ENCODE measurements around the gene ZCCHC10.

DNA sequence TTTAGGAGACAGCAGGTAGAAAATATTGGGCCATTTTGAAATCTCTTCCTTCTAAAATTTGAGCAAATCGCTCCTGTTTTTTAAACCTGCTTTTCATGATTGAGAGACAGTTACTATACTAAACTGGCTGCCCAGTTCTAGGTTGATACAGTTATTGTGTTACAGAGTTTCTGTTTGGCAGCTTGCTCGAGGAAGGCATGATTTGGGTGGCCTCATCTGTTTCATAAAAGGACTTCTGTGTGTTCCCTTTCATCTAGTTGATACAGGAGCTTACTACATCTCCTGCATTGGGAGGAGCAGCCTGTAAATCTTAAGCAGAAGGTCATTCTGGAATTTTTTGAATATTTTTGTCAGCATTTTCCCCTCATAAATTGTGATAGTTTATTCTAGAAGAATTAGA, 39.7 kb upstream of the ZCCHC10 start:
- TF ChIP-seq ZC3H10 (CRISPR knock-in tag; IDR thresholded peaks at IDR 0.05) (no peak), BACH2 (CRISPR knock-in tag; IDR thresholded peaks at IDR 0.05; ENCODE audit: borderline replicate concordance) (no peak), ARNTL (CRISPR knock-in tag; IDR thresholded peaks at IDR 0.05; ENCODE audit: borderline replicate concordance, low read depth) (no peak), ZFP3 (CRISPR knock-in tag; IDR thresholded peaks at IDR 0.05) (no peak), RARB (CRISPR knock-in tag; IDR thresholded peaks at IDR 0.05) (no peak), ZNF8 (CRISPR knock-in tag; IDR thresholded peaks at IDR 0.05) (no peak), GLIS3 (CRISPR knock-in tag; IDR thresholded peaks at IDR 0.05) (no peak), ZFP30 (CRISPR knock-in tag; IDR thresholded peaks at IDR 0.05) (no peak)
- TF ChIP-seq, protein P1, sequence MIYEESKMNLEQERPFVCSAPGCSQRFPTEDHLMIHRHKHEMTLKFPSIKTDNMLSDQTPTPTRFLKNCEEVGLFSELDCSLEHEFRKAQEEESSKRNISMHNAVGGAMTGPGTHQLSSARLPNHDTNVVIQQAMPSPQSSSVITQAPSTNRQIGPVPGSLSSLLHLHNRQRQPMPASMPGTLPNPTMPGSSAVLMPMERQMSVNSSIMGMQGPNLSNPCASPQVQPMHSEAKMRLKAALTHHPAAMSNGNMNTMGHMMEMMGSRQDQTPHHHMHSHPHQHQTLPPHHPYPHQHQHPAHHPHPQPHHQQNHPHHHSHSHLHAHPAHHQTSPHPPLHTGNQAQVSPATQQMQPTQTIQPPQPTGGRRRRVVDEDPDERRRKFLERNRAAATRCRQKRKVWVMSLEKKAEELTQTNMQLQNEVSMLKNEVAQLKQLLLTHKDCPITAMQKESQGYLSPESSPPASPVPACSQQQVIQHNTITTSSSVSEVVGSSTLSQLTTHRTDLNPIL (CRISPR knock-in tag; IDR thresholded peaks at IDR 0.05; ENCODE audit: low read depth): no peak
- TF ChIP-seq, protein P2, sequence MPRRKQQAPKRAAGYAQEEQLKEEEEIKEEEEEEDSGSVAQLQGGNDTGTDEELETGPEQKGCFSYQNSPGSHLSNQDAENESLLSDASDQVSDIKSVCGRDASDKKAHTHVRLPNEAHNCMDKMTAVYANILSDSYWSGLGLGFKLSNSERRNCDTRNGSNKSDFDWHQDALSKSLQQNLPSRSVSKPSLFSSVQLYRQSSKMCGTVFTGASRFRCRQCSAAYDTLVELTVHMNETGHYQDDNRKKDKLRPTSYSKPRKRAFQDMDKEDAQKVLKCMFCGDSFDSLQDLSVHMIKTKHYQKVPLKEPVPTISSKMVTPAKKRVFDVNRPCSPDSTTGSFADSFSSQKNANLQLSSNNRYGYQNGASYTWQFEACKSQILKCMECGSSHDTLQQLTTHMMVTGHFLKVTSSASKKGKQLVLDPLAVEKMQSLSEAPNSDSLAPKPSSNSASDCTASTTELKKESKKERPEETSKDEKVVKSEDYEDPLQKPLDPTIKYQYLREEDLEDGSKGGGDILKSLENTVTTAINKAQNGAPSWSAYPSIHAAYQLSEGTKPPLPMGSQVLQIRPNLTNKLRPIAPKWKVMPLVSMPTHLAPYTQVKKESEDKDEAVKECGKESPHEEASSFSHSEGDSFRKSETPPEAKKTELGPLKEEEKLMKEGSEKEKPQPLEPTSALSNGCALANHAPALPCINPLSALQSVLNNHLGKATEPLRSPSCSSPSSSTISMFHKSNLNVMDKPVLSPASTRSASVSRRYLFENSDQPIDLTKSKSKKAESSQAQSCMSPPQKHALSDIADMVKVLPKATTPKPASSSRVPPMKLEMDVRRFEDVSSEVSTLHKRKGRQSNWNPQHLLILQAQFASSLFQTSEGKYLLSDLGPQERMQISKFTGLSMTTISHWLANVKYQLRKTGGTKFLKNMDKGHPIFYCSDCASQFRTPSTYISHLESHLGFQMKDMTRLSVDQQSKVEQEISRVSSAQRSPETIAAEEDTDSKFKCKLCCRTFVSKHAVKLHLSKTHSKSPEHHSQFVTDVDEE (CRISPR knock-in tag; IDR thresholded peaks at IDR 0.05): no peak

All from SK-N-SH treated with all-trans-retinoic acid at 6 μM for 48 hours (cell line).